HFF-Myc (cell line): ENCODE results near the gene FFAR1.
A peak's percentile ranks its signal among the peaks of the same experiment; 100 is the strongest.
"Not testable (repeated sequence)": the region's sequence is repeated elsewhere in the genome, so short reads cannot be mapped to it uniquely, and the experiment has no call there.

ENCODE experiments used
- DNase-seq: peaks from one replicate; pipeline ENCODE4 v3.0.0-alpha.2; 2011; ENCODE audit warnings: low read depth; ENCODE audit errors: extremely low read depth
- H3K4me3 ChIP-seq: replicated peaks from 2 replicates; pipeline ENCODE4 v1.5.1; 2011; ENCODE audit warnings: low read depth, mild to moderate bottlenecking, control low read depth, low read length
- TF ChIP-seq, protein P1 (sequence below): IDR thresholded peaks from 2 replicates; pipeline ENCODE4 v1.5.1; 2012; ENCODE audit warnings: mild to moderate bottlenecking, low read depth, low read length, control low read depth; ENCODE audit errors: missing control alignments

Gene FFAR1

DNA sequence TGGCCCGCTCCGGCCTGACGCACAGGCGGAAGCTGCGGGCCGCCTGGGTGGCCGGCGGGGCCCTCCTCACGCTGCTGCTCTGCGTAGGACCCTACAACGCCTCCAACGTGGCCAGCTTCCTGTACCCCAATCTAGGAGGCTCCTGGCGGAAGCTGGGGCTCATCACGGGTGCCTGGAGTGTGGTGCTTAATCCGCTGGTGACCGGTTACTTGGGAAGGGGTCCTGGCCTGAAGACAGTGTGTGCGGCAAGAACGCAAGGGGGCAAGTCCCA lies 4.4 kb downstream of the FFAR1 start:
- DNase-seq, result no peak
- H3K4me3 ChIP-seq, result no peak overlapping the region
- TF ChIP-seq, protein P1, sequence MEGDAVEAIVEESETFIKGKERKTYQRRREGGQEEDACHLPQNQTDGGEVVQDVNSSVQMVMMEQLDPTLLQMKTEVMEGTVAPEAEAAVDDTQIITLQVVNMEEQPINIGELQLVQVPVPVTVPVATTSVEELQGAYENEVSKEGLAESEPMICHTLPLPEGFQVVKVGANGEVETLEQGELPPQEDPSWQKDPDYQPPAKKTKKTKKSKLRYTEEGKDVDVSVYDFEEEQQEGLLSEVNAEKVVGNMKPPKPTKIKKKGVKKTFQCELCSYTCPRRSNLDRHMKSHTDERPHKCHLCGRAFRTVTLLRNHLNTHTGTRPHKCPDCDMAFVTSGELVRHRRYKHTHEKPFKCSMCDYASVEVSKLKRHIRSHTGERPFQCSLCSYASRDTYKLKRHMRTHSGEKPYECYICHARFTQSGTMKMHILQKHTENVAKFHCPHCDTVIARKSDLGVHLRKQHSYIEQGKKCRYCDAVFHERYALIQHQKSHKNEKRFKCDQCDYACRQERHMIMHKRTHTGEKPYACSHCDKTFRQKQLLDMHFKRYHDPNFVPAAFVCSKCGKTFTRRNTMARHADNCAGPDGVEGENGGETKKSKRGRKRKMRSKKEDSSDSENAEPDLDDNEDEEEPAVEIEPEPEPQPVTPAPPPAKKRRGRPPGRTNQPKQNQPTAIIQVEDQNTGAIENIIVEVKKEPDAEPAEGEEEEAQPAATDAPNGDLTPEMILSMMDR, result no peak

DNA sequence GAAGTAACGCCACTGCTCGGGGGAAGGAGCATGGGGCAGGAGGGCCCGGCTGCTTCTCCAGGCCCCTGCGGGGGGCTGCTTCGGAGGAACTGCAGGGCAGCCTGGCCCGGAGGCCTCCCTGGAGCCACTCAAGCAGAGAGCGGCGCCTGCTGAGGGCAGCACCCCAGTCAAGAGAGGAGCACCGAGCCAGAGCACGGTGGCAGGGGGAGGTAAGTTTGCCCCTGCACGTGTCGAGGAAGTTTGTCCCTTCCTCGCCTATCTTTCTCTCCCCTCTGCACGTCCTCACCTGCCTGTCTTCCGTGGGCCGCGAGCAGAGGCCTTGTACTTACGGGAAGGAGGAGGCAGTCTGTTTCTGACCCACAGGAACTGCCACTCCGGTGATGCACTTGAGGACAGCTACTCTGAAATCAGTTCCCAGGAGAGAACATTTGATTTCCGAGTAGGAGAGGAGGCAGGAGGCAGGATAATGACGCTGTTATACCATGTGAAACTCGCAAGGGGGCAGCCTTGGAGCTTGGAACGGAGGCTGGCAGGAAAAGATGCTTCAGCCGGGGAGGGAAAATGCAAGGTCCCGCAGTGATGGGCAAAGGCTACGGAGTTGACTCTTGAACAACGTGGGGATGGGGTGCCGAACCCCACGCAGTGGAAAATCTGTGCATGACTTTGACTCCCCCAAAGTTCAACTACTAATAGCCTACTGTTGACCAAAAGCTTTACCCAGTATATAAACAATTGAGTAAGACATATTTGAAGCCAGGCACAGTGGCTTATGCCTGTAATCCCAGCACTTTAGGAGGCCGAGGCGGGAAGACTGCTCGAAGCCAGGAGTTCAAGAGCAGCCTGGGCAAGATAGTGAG lies 5.0 kb downstream of the FFAR1 start:
- peak; percentile 32 for DNase-seq
- TF ChIP-seq, protein P1, result peak; percentile 75
- no peak overlapping the region for H3K4me3 ChIP-seq

DNA sequence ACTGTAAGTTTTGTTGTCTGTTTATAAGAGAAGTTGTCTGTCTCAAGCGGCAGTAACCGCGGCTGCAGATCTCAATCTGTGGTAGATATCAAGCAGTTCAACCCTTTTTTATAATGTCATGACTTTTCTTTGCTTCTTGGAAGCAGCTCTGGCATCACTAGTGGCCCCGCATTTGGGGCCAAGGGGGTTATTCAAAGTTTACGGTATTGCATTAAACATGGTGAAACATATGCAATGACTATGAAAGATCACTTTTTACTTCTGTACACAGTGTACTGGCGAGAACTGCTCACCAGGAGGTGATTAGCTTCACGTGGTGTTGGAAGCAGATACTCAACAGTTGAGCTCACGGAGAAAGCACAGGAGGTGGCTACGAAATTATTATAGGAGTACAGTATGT lies 5.9 kb downstream of the FFAR1 start:
- DNase-seq, result no peak
- no peak overlapping the region for H3K4me3 ChIP-seq
- TF ChIP-seq, protein P1, result no peak

GRCh38 chr19:35354898-35355297 lies 7.2 kb downstream of the FFAR1 start:
- TF ChIP-seq, protein P1, result no peak
- no peak for DNase-seq
- H3K4me3 ChIP-seq, result no peak overlapping the region

DNA sequence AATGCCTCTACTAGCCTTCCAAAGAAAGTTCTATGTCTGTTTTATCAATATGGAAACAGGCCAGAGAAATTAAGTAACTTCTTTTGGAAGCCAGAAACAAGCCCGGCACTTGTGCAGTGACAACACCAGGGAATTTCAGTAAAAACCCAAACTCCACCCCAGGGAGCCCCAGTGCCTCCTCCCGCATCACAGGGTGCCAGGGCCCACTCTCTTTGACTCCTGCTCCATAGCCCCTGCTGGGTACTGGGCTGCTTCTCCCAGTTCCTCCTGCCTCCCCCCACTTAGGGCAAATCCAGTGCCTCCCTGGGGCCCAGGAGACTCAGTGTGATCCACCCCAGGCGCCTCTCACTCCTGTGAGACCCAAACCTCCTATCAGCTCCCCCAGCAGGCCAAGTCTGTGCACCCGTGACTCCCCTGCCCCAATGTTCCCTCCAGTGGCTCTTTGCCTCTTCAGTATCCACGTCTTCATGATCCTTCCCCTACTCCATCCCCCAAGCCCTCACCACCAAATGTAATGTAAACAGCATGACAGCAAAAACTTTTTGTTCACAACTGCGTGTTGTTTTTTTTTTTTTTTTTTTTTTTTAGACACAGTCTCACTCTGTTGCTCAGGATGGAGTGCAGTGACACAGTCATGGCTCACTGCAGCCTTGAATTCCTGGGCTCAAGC lies 8.2 kb downstream of the FFAR1 start:
- TF ChIP-seq, protein P1, result no peak
- H3K4me3 ChIP-seq, result no peak overlapping the region
- DNase-seq, result no peak

- TF ChIP-seq, protein P1, result no peak
- no peak within 1 kb of the TSS for H3K4me3 ChIP-seq
- DNase-seq, result no peak
Measured at GRCh38 chr19:35357867-35358573, 10.3 kb downstream of the FFAR1 start, which contains the start of gene FFAR3. Gene FFAR3 (plus strand): TSS chr19:35358460. CDS start chr19:35358891, 431 bp downstream.

DNA sequence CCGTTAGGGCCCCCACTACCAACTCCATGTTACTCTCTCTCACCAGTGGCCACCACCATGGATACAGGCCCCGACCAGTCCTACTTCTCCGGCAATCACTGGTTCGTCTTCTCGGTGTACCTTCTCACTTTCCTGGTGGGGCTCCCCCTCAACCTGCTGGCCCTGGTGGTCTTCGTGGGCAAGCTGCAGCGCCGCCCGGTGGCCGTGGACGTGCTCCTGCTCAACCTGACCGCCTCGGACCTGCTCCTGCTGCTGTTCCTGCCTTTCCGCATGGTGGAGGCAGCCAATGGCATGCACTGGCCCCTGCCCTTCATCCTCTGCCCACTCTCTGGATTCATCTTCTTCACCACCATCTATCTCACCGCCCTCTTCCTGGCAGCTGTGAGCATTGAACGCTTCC lies 11.1 kb downstream of the FFAR1 start:
- not testable (repeated sequence) for DNase-seq, H3K4me3 ChIP-seq

- not testable (repeated sequence) for H3K4me3 ChIP-seq, DNase-seq
Measured at GRCh38 chr19:35359395-35359794, 11.7 kb downstream of the FFAR1 start.

DNA sequence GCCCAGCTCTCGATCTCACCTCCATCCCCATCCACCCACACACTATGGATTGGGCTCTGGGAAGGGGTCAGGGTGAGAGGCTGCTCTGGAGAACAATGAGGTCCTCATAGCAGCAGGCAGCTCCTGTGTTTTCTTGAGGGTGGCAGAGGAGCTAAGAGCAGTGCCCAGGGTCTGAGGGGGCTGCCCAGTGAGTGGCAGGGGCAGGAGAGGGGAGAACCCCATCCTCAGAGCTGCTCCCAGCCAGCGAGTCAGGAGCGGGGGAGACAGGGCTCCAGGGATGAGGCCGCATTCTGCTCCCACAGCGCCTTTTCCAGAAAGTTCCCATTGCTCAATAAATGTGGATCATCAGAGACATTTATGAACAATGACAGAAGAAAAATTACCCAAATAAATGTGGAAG lies 12.4 kb downstream of the FFAR1 start:
- H3K4me3 ChIP-seq, DNase-seq: not testable (repeated sequence)
